Right lobe of liver (tissue), 6 donors: ENCODE results near the gene UGDH. TPM values are rescaled to one million over a fixed set of nuclear protein-coding genes. Genes with fewer than 3 reads are reported as not detected.

Experiments
- ATAC-seq, 4 donors: fragments of 200-7000 bp; cut with Tn5 transposase; one replicate each; pipeline ENCODE4 v1.9.1; 2020; ENCODE audit warnings: mild to moderate bottlenecking in 4 of 4, moderate library complexity in 4 of 4
- DNase-seq, 3 donors: peaks; one replicate each; pipeline ENCODE4 v3.0.0-alpha.2; 2020
- H3K27ac ChIP-seq, 3 donors: fragments of 200-600 bp; one replicate each; pipeline ENCODE4 v1.8.0; 2022
- H3K27me3 ChIP-seq, 2 donors: fragments of 200-600 bp; one replicate each; pipeline ENCODE4 v1.8.0; 2022
- H3K36me3 ChIP-seq, 4 donors: fragments of 200-600 bp; sonication (generic) in 1 of 4; one replicate each; pipeline versions ENCODE4 v1.5.1 to v1.8.0; 2017 to 2022; ENCODE audit warnings: control low read depth in 1 of 4
- H3K4me1 ChIP-seq, 4 donors: fragments of 200-600 bp; sonication (generic) in 1 of 4; one replicate each; pipeline versions ENCODE4 v1.5.1 to v1.8.0; 2017 to 2022; ENCODE audit warnings: control low read depth in 1 of 4
- H3K4me3 ChIP-seq, 3 donors: fragments of 200-600 bp; one replicate each; pipeline ENCODE4 v1.8.0; 2022
- H3K9me3 ChIP-seq, 4 donors: fragments of 200-600 bp; sonication (generic) in 1 of 4; one replicate each; pipeline versions ENCODE4 v1.5.1 to v1.8.0; 2017 to 2022; ENCODE audit warnings: control low read depth in 1 of 4
- CTCF ChIP-seq, 4 donors: fragments of 200-600 bp in 3 of 4; fragments of 450-650 bp in 1 of 4; IDR thresholded peaks; one replicate each; pipeline versions ENCODE4 v1.5.1 to v1.8.0; 2016 to 2022; ENCODE audit warnings: antibody characterized with exemption in 4 of 4, mild to moderate bottlenecking in 2 of 4
- POLR2A ChIP-seq: fragments of 450-650 bp; IDR thresholded peaks from one replicate; pipeline ENCODE4 v1.6.1; 2017; ENCODE audit warnings: antibody characterized with exemption, mild to moderate bottlenecking
- WGBS: methylation state at CpG from one replicate; pipeline ENCODE4 v1.1.6; 2018; ENCODE audit warnings: low coverage, low lambda C conversion rate; ENCODE audit not compliant: insufficient coverage; ENCODE audit errors: missing lambda C conversion rate; 5-methylcytosine and 5-hydroxymethylcytosine counted together
- intact Hi-C, 2 donors: fragments of 100-400 bp; cut with DNase I; formaldehyde crosslinking; loops; one replicate each; pipeline versions ENCODE4 v1.11.2 to v1.14.1; 2022
- long read RNA-seq: library from polyadenylated mRNA; unstranded; transcript quantifications from one replicate; pipeline ENCODE4 v2.0.0, GENCODE V29; 2019
- total RNA-seq, 6 experiments: library from RNA; depleted of rRNA in 2 of 6; stranded (reverse); fragments of >200 nt in 2 of 6; fragmentation: NEBNext Ultra II Directional in 3 of 6; extraction: Animal tissue kit (Norgen Biotek cat#: 25700) in 3 of 6; gene quantifications; one replicate each; pipeline versions ENCODE4 v1.1.0 to v1.2.4, GENCODE V29; 2016 to 2023
- donor health status: DM: no; HTN: yes; CAD: no.
- donor health status: DM: no; HTN: no; CAD: no.
- donor health status: DM: no; HTN: no; CAD: no.
- donor health status: DM: no; HTN: yes; CAD: no.
- donor health status: DM: no; HTN: yes; CAD: no.

Gene UGDH
- 100 to 1,000 TPM; 134 to 647 (median 244) TPM for total RNA-seq
- long read RNA-seq, transcript UGDH-201 (12 exons, 3,216 nt) = major isoform, 102 of 135 reads
- long read RNA-seq, partial matches to known transcripts = 6 of 135 reads
- long read RNA-seq, other reads (novel, unspliced or antisense) = 26 of 135 reads

GRCh38 chr4:39527296-39528060 lies at the start of gene UGDH:
UGDH (minus strand) TSS chr4:39527439; CDS start chr4:39521512, 5,927 bp downstream.
- Histone ChIP-seq H3K27ac (peak within 1 kb of the TSS; percentile 84 to 94 (median 91)), H3K4me3 (peak within 1 kb of the TSS; percentile 95 to 98 (median 97)), H3K27me3 (no peaks in the 10 kb centered on the region), H3K4me1 (peaks cover 0 to 28% (median 6%) of the 10 kb centered on the region in 4 donors), H3K9me3 (no peaks in the 10 kb centered on the region), H3K36me3 (peaks cover 0 to 5% (median 2%) of the 10 kb centered on the region in 4 donors)
- no peak for TF ChIP-seq CTCF (IDR thresholded peaks at IDR 0.05)
- peak; percentile 99 for TF ChIP-seq POLR2A
- WGBS = 0% methylated on average over 6 of the region's 73 CpGs
- peak; percentile 98 to 99 (median 99) for DNase-seq
- peak; percentile 87 to 98 (median 90) for ATAC-seq
- intact Hi-C loops = no loop called here

- Histone ChIP-seq H3K9me3 (no peaks in the 10 kb centered on the region), H3K4me1 (peaks cover 0 to 28% (median 0%) of the 10 kb centered on the region in 4 donors), H3K36me3 (peaks cover 0 to 25% (median 2%) of the 10 kb centered on the region in 4 donors), H3K27me3 (no peaks in the 10 kb centered on the region), H3K27ac (no peak overlapping the region), H3K4me3 (no peak overlapping the region)
- no peak for TF ChIP-seq CTCF (IDR thresholded peaks at IDR 0.05)
- no peak for TF ChIP-seq POLR2A
- WGBS = 91% methylated on average over 5 of the region's 5 CpGs
- ATAC-seq (no peak), DNase-seq (no peak)
- intact Hi-C loops = no loop called here
These were observed 47.7 kb upstream of the UGDH start for GRCh38 chr4:39574946-39575345.

GRCh38 chr4:39571504-39571903 lies 44.3 kb upstream of the UGDH start:
- no peak overlapping the region for H3K27ac ChIP-seq
- H3K9me3 ChIP-seq = no peaks in the 10 kb centered on the region
- H3K4me1 ChIP-seq = peaks cover 0 to 40% (median 3%) of the 10 kb centered on the region in 4 donors
- no peak overlapping the region for H3K4me3 ChIP-seq
- H3K36me3 ChIP-seq = peaks cover 0 to 30% (median 0%) of the 10 kb centered on the region in 4 donors
- H3K27me3 ChIP-seq = no peaks in the 10 kb centered on the region
- peak; percentile 65 to 87 (median 77) for ATAC-seq
- DNase-seq = no peak
- no peak for TF ChIP-seq POLR2A
- TF ChIP-seq CTCF (IDR thresholded peaks at IDR 0.05) = no peak
- intact Hi-C loops = no loop called here
- 60% methylated on average over 6 of the region's 6 CpGs for WGBS

GRCh38 chr4:39571054-39571453 lies 43.8 kb upstream of the UGDH start:
- no peak for ATAC-seq
- DNase-seq = no peak
- H3K27me3 ChIP-seq = no peaks in the 10 kb centered on the region
- H3K4me3 ChIP-seq = no peak overlapping the region
- peaks cover 0 to 40% (median 3%) of the 10 kb centered on the region in 4 donors for H3K4me1 ChIP-seq
- intact Hi-C loops = no loop called here
- no peak for TF ChIP-seq POLR2A
- TF ChIP-seq CTCF (IDR thresholded peaks at IDR 0.05) = no peak
- H3K27ac ChIP-seq = no peak overlapping the region
- H3K9me3 ChIP-seq = no peaks in the 10 kb centered on the region
- H3K36me3 ChIP-seq = peaks cover 0 to 34% (median 0%) of the 10 kb centered on the region in 4 donors
- WGBS = 94% methylated on average over 4 of the region's 4 CpGs
